Liver (tissue), 9 donors: ENCODE data around the gene CCDC85A. TPM values are rescaled to one million over a fixed set of nuclear protein-coding genes. Genes with fewer than 3 reads are reported as not detected.

ENCODE experiments used
- DNase-seq: peaks from one replicate; pipeline ENCODE4 v3.0.0-alpha.2; 2017; ENCODE audit warnings: low spot score
- H3K27ac ChIP-seq, 2 donors: one replicate each; pipeline ENCODE4 v1.7.0; 2013; ENCODE audit warnings: inconsistent platforms in 2 of 2, low read length in 2 of 2, control low read depth in 1 of 2, low read depth in 1 of 2, mild to moderate bottlenecking in 1 of 2
- H3K27me3 ChIP-seq, 4 donors: one replicate each; pipeline versions ENCODE4 v1.6.1 to v1.7.0; 2013; ENCODE audit warnings: low read length in 3 of 4, inconsistent platforms in 1 of 4, mild to moderate bottlenecking in 1 of 4, moderate library complexity in 1 of 4; ENCODE audit not compliant: control insufficient read depth in 4 of 4, insufficient read depth in 4 of 4
- H3K36me3 ChIP-seq, 4 donors: one replicate each; pipeline versions ENCODE4 v1.6.1 to v1.7.0; 2013; ENCODE audit warnings: low read length in 3 of 4, mild to moderate bottlenecking in 3 of 4, low read depth in 1 of 4, moderate library complexity in 1 of 4; ENCODE audit not compliant: control insufficient read depth in 4 of 4, insufficient read depth in 3 of 4
- H3K4me1 ChIP-seq, 4 donors: one replicate each; pipeline versions ENCODE4 v1.6.1 to v1.7.0; 2013; ENCODE audit warnings: low read length in 3 of 4, mild to moderate bottlenecking in 3 of 4, moderate library complexity in 1 of 4; ENCODE audit not compliant: control insufficient read depth in 4 of 4, insufficient read depth in 4 of 4
- H3K4me3 ChIP-seq, 3 donors: one replicate each; pipeline versions ENCODE4 v1.6.1 to v1.7.0; 2013; ENCODE audit warnings: low read length in 3 of 3, control low read depth in 1 of 3, low read depth in 1 of 3, mild to moderate bottlenecking in 1 of 3
- H3K9ac ChIP-seq, 2 donors: one replicate each; pipeline ENCODE4 v1.7.0; 2013; ENCODE audit warnings: low read length in 2 of 2, mild to moderate bottlenecking in 2 of 2, moderate library complexity in 2 of 2, control low read depth in 1 of 2, low read depth in 1 of 2
- H3K9me3 ChIP-seq, 4 donors: one replicate each; pipeline versions ENCODE4 v1.6.1 to v1.7.0; 2013; ENCODE audit warnings: low read length in 3 of 4; ENCODE audit not compliant: control insufficient read depth in 4 of 4
- ATF3 ChIP-seq: IDR thresholded peaks from 2 replicates; pipeline ENCODE4 v1.6.1; 2016; ENCODE audit warnings: antibody characterized with exemption
- EGR1 ChIP-seq, 2 donors: IDR thresholded peaks; 2 replicates each; pipeline ENCODE4 v1.6.1; 2016 to 2018; ENCODE audit warnings: antibody characterized with exemption in 2 of 2, low read depth in 2 of 2
- FOXA1 ChIP-seq: IDR thresholded peaks from 2 replicates; pipeline ENCODE4 v1.6.1; 2016; ENCODE audit warnings: antibody characterized with exemption
- GABPA ChIP-seq, 2 donors: IDR thresholded peaks in 1 of 2; conservative IDR thresholded peaks in 1 of 2; 2 replicates each; pipeline ENCODE4 v1.6.1; 2016; ENCODE audit warnings: antibody characterized with exemption in 2 of 2, mild to moderate bottlenecking in 1 of 2, moderate library complexity in 1 of 2
- HNF4A ChIP-seq, 2 donors: conservative IDR thresholded peaks; 2 replicates each; pipeline ENCODE4 v1.6.1; 2016; ENCODE audit warnings: antibody characterized with exemption in 2 of 2, mild to moderate bottlenecking in 2 of 2
- HNF4G ChIP-seq: IDR thresholded peaks from 2 replicates; pipeline ENCODE4 v1.6.1; 2016; ENCODE audit warnings: antibody characterized with exemption
- JUND ChIP-seq, 2 donors: IDR thresholded peaks; 2 replicates each; pipeline ENCODE4 v1.6.1; 2016; ENCODE audit warnings: antibody characterized with exemption in 2 of 2
- MAX ChIP-seq: IDR thresholded peaks from 2 replicates; pipeline ENCODE4 v1.6.1; 2016; ENCODE audit warnings: antibody characterized with exemption
- NR2F2 ChIP-seq: IDR thresholded peaks from 2 replicates; pipeline ENCODE4 v1.6.1; 2016; ENCODE audit warnings: antibody characterized with exemption
- RAD21 ChIP-seq, 2 donors: IDR thresholded peaks; 2 replicates each; pipeline ENCODE4 v1.6.1; 2016; ENCODE audit warnings: antibody characterized with exemption in 2 of 2, mild to moderate bottlenecking in 2 of 2
- RXRA ChIP-seq, 2 donors: IDR thresholded peaks; 2 replicates each; pipeline ENCODE4 v1.6.1; 2017 to 2018; ENCODE audit warnings: antibody characterized with exemption in 2 of 2, mild to moderate bottlenecking in 1 of 2
- SP1 ChIP-seq: IDR thresholded peaks from 2 replicates; pipeline ENCODE4 v1.6.1; 2018; ENCODE audit warnings: antibody characterized with exemption, mild to moderate bottlenecking
- TAF1 ChIP-seq: conservative IDR thresholded peaks from 2 replicates; pipeline ENCODE4 v1.6.1; 2016; ENCODE audit warnings: antibody characterized with exemption, mild to moderate bottlenecking
- YY1 ChIP-seq: IDR thresholded peaks from 2 replicates; pipeline ENCODE4 v1.6.1; 2016; ENCODE audit warnings: antibody characterized with exemption, mild to moderate bottlenecking
- ZBTB33 ChIP-seq: IDR thresholded peaks from 2 replicates; pipeline ENCODE4 v1.6.1; 2016; ENCODE audit warnings: antibody characterized with exemption
- WGBS: extraction: QIAGEN DNeasy Blood & Tissue Kit; methylation state at CpG from one replicate; pipeline ENCODE4 v1.1.7; 2013; 5-methylcytosine and 5-hydroxymethylcytosine counted together
- polyA plus RNA-seq, 2 donors: library from polyadenylated mRNA; stranded (reverse) in 1 of 2; unstranded in 1 of 2; fragments of 200-250 nt in 1 of 2; fragments of >200 nt in 1 of 2; fragmentation: Nextera tagmentation in 1 of 2; extraction: Ambion mirVana in 1 of 2; gene quantifications; one replicate each; pipeline versions ENCODE4 v1.2.1 to v1.2.3, GENCODE V29; 2013 to 2015
- total RNA-seq, 2 donors: library from RNA; depleted of rRNA; stranded (reverse); fragments of >200 nt; gene quantifications; one replicate each; pipeline ENCODE4 v1.2.3, GENCODE V29; 2014
- TF ChIP-seq, protein P1 (sequence below): fragments of 150-350 bp; IDR thresholded peaks from 2 replicates; pipeline ENCODE4 v1.5.1; 2017; ENCODE audit warnings: improper control_type of control experiment, low read depth, low read length; ENCODE audit not compliant: missing input control
- TF ChIP-seq, protein P2 (sequence below): IDR thresholded peaks from 2 replicates; pipeline ENCODE4 v1.6.1; 2016; ENCODE audit warnings: antibody characterized with exemption, mild to moderate bottlenecking
- donor health status: healthy.
- donor health status: healthy.
- donor health status: healthy.
- donor health status: healthy.
- donor health status: healthy.

Gene CCDC85A
- total and polyA plus RNA-seq, 4 donors: 0.05 to 0.17 (median 0.10) TPM

DNA sequence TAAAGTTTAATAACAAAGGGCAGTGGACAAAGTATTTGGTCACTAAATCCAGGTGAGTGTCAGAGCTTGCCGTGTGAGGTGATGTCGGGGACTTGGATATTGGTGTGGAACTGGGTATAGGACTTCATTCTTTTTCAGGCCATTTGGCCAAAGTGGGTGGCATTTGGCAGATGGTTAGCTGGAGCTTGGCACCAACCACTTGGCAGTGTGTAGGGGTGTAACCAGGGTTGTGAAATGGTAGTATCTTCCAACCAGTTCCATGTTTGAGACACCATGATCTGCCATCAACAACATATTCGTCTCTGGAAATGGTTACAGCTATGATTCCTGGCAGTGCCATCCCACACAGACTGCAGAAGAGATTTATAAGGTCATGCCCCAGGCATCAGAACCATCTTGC lies 113.9 kb downstream of the CCDC85A start:
- no peaks in the 10 kb centered on the region for H3K4me1 ChIP-seq
- TF ChIP-seq RXRA (IDR thresholded peaks at IDR 0.05) (no peak), JUND (IDR thresholded peaks at IDR 0.05) (no peak), HNF4A (conservative IDR thresholded peaks at IDR 0.05) (no peak), TAF1 (no peak), HNF4G (no peak), ATF3 (no peak), EGR1 (IDR thresholded peaks at IDR 0.05; ENCODE audit: low read depth in 2 of 2) (no peak), SP1 (no peak), MAX (no peak), FOXA1 (no peak), NR2F2 (no peak), YY1 (no peak), RAD21 (IDR thresholded peaks at IDR 0.05) (no peak), ZBTB33 (no peak), GABPA (IDR thresholded peaks at IDR 0.05 in 1 of 2, conservative IDR thresholded peaks at IDR 0.05 in 1 of 2) (no peak)
- TF ChIP-seq, protein P1, sequence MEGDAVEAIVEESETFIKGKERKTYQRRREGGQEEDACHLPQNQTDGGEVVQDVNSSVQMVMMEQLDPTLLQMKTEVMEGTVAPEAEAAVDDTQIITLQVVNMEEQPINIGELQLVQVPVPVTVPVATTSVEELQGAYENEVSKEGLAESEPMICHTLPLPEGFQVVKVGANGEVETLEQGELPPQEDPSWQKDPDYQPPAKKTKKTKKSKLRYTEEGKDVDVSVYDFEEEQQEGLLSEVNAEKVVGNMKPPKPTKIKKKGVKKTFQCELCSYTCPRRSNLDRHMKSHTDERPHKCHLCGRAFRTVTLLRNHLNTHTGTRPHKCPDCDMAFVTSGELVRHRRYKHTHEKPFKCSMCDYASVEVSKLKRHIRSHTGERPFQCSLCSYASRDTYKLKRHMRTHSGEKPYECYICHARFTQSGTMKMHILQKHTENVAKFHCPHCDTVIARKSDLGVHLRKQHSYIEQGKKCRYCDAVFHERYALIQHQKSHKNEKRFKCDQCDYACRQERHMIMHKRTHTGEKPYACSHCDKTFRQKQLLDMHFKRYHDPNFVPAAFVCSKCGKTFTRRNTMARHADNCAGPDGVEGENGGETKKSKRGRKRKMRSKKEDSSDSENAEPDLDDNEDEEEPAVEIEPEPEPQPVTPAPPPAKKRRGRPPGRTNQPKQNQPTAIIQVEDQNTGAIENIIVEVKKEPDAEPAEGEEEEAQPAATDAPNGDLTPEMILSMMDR: no peak
- TF ChIP-seq, protein P2, sequence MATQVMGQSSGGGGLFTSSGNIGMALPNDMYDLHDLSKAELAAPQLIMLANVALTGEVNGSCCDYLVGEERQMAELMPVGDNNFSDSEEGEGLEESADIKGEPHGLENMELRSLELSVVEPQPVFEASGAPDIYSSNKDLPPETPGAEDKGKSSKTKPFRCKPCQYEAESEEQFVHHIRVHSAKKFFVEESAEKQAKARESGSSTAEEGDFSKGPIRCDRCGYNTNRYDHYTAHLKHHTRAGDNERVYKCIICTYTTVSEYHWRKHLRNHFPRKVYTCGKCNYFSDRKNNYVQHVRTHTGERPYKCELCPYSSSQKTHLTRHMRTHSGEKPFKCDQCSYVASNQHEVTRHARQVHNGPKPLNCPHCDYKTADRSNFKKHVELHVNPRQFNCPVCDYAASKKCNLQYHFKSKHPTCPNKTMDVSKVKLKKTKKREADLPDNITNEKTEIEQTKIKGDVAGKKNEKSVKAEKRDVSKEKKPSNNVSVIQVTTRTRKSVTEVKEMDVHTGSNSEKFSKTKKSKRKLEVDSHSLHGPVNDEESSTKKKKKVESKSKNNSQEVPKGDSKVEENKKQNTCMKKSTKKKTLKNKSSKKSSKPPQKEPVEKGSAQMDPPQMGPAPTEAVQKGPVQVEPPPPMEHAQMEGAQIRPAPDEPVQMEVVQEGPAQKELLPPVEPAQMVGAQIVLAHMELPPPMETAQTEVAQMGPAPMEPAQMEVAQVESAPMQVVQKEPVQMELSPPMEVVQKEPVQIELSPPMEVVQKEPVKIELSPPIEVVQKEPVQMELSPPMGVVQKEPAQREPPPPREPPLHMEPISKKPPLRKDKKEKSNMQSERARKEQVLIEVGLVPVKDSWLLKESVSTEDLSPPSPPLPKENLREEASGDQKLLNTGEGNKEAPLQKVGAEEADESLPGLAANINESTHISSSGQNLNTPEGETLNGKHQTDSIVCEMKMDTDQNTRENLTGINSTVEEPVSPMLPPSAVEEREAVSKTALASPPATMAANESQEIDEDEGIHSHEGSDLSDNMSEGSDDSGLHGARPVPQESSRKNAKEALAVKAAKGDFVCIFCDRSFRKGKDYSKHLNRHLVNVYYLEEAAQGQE: no peak
- H3K27me3 ChIP-seq: no peaks in the 10 kb centered on the region
- H3K4me3 ChIP-seq: no peak overlapping the region
- DNase-seq: no peak
- H3K9me3 ChIP-seq: no peaks in the 10 kb centered on the region
- H3K27ac ChIP-seq: no peak overlapping the region
- WGBS: 88% methylated on average over 3 of the region's 3 CpGs
- no peak overlapping the region for H3K9ac ChIP-seq
- H3K36me3 ChIP-seq: no peaks in the 10 kb centered on the region
